Measurements from ENCODE around the gene TSPAN2.

GRCh38 chr1:115105831-115106230, 16.5 kb upstream of the TSPAN2 start:
- TF ChIP-seq POLR2A (IDR thresholded peaks at IDR 0.05; ENCODE audit: low read depth, low read length): no peak
- no peak for TF ChIP-seq CTCF (conservative IDR thresholded peaks at IDR 0.05; ENCODE audit: low read depth, low read length)
- TF ChIP-seq MAFK (IDR thresholded peaks at IDR 0.05; ENCODE audit: low read depth, low read length): no peak
- no peak for TF ChIP-seq USF2 (IDR thresholded peaks at IDR 0.05; ENCODE audit: low read depth, low read length)
- TF ChIP-seq MAZ (IDR thresholded peaks at IDR 0.05; ENCODE audit: borderline replicate concordance, low read depth, low read length): no peak
- TF ChIP-seq SMC3 (IDR thresholded peaks at IDR 0.05; ENCODE audit: low read depth, low read length): no peak
- TF ChIP-seq RAD21 (IDR thresholded peaks at IDR 0.05; ENCODE audit: low read length): no peak
- no peak for TF ChIP-seq CEBPB (IDR thresholded peaks at IDR 0.05; ENCODE audit: low read depth, low read length)
- no peak for TF ChIP-seq MXI1 (IDR thresholded peaks at IDR 0.05; ENCODE audit: borderline replicate concordance, low read depth, low read length)
- no peak for TF ChIP-seq RCOR1 (IDR thresholded peaks at IDR 0.05; ENCODE audit: insufficient replicate concordance, low read length)
- TF ChIP-seq RFX5 (IDR thresholded peaks at IDR 0.05; ENCODE audit: low read depth, low read length): no peak

All from IMR-90 (cell line).